ENCODE measurements around the gene NES. TPM values are rescaled to one million over a fixed set of nuclear protein-coding genes. Genes with fewer than 3 reads are reported as not detected.
A peak's percentile ranks its signal among the peaks of the same experiment; 100 is the strongest.

NES gene
- total and polyA plus RNA-seq, 12 donors = 7.7 to 26.9 (median 14.0) TPM

GRCh38 chr1:156656806-156657740, 20.1 kb downstream of the NES start:
- H3K27ac ChIP-seq = no peak overlapping the region
- 3 to 5% (median 4%) methylated on average over 43 to 54 of the region's 54 CpGs for WGBS, 4 donors
- H3K4me1 ChIP-seq (replicated peaks in 1 of 2) = peaks cover 35 to 52% of the 10 kb centered on the region in 2 donors
- peak; percentile 88 to 98 (median 90) for TF ChIP-seq CTCF (IDR thresholded peaks at IDR 0.05)
- no peak for TF ChIP-seq POLR2A (IDR thresholded peaks at IDR 0.05)
- H3K9me3 ChIP-seq (replicated peaks in 1 of 3) = no peaks in the 10 kb centered on the region
- peak; percentile 65 to 90 (median 82) for DNase-seq
- intact Hi-C loops (cut with DNase I) = loop anchor here (2.0 to 5.0 kb wide), 2 partner anchors 30 to 35 kb away; no protein-coding TSS in a partner anchor
- peak overlapping the region in 2 of 4 donors; percentile 7 to 10 for H3K4me3 ChIP-seq
- H3K36me3 ChIP-seq (replicated peaks in 1 of 2) = no peaks in the 10 kb centered on the region
- no peaks in the 10 kb centered on the region for H3K27me3 ChIP-seq

- intact Hi-C loops (cut with DNase I) = loop anchor here (2.0 to 5.0 kb wide), 2 partner anchors 29 to 34 kb away; no protein-coding TSS in a partner anchor
- WGBS, 4 donors = 58 to 79% (median 68%) methylated on average over 9 of the region's 9 CpGs
- no peaks in the 10 kb centered on the region for H3K27me3 ChIP-seq
- no peak overlapping the region for H3K4me3 ChIP-seq
- no peaks in the 10 kb centered on the region for H3K9me3 ChIP-seq (replicated peaks in 1 of 3)
- DNase-seq = no peak
- H3K4me1 ChIP-seq (replicated peaks in 1 of 2) = peaks cover 27 to 43% of the 10 kb centered on the region in 2 donors
- H3K27ac ChIP-seq = no peak overlapping the region
- H3K36me3 ChIP-seq (replicated peaks in 1 of 2) = no peaks in the 10 kb centered on the region
- no peak for TF ChIP-seq POLR2A (IDR thresholded peaks at IDR 0.05)
- TF ChIP-seq CTCF (IDR thresholded peaks at IDR 0.05) = no peak
Measured at GRCh38 chr1:156655904-156656516, 21.2 kb downstream of the NES start.

- 72 to 86% (median 80%) methylated on average over 2 of the region's 2 CpGs for WGBS, 4 donors
- intact Hi-C loops (cut with DNase I) = loop anchor here in 1 of 2 donors (5.0 kb wide), 1 partner anchor 33 kb away; no protein-coding TSS in a partner anchor
Measured at GRCh38 chr1:156655151-156655903, 21.9 kb downstream of the NES start.

More at GRCh38 chr1:156655151-156655903, 21.9 kb downstream of the NES start:
- Histone ChIP-seq H3K27me3 (no peaks in the 10 kb centered on the region), H3K4me3 (no peak overlapping the region), H3K9me3 (replicated peaks in 1 of 3) (no peaks in the 10 kb centered on the region), H3K4me1 (replicated peaks in 1 of 2) (peaks cover 21 to 36% of the 10 kb centered on the region in 2 donors), H3K36me3 (replicated peaks in 1 of 2) (no peaks in the 10 kb centered on the region), H3K27ac (no peak overlapping the region)
- TF ChIP-seq POLR2A (IDR thresholded peaks at IDR 0.05) (no peak), CTCF (IDR thresholded peaks at IDR 0.05) (no peak)
- no peak for DNase-seq
